ENCODE results near the gene ICAM3. TPM values are rescaled to one million over a fixed set of nuclear protein-coding genes. Genes with fewer than 3 reads are reported as not detected.

Gene ICAM3
- total RNA-seq, 1 experiment from 2014 or later = 28.3 TPM

- Histone ChIP-seq H3T11ph (ENCODE audit: low read length) (no peak within 1 kb of the TSS), H4K91ac (ENCODE audit: insufficient read length, low read depth, low read length) (no peak within 1 kb of the TSS), H4K8ac (replicated peaks; ENCODE audit: insufficient read length, low read depth, low read length) (no peak within 1 kb of the TSS), H2BK120ac (ENCODE audit: low read depth, low read length, poor library complexity, severe bottlenecking) (peak within 1 kb of the TSS; percentile 63), H3K27me3 (ENCODE audit: insufficient read depth, low read length) (no peaks in the 10 kb centered on the region), H4K5ac (ENCODE audit: insufficient read length, low read depth, low read length) (peak within 1 kb of the TSS; percentile 5), H2AFZ (ENCODE audit: low read length) (no peak within 1 kb of the TSS), H3K27ac (ENCODE audit: insufficient read length, low read depth, low read length) (peak within 1 kb of the TSS; percentile 43), H3K4ac (ENCODE audit: low read depth, low read length) (no peak within 1 kb of the TSS), H3K14ac (ENCODE audit: insufficient read depth, low read length) (peak within 1 kb of the TSS; percentile 84; the same call in 1 of the 2 replicates), H2BK5ac (ENCODE audit: insufficient read length, low read length) (no peak within 1 kb of the TSS), H2AK5ac (ENCODE audit: insufficient read length, low read length) (no peak within 1 kb of the TSS), H3K79me1 (ENCODE audit: insufficient read depth, low read depth, low read length, poor library complexity, severe bottlenecking) (no peaks in the 10 kb centered on the region), H3K4me2 (ENCODE audit: insufficient read depth, insufficient read length, low read length) (peak within 1 kb of the TSS; percentile 87), H2BK12ac (ENCODE audit: insufficient read length, low read depth, low read length) (no peak within 1 kb of the TSS), H2BK20ac (ENCODE audit: low read depth, low read length, poor library complexity, severe bottlenecking) (no peak within 1 kb of the TSS), H3K9ac (ENCODE audit: extremely low read depth, insufficient read length, low read length) (peak within 1 kb of the TSS; percentile 74), H3K56ac (ENCODE audit: insufficient read length, low read depth, low read length) (no peak within 1 kb of the TSS), H3K4me1 (ENCODE audit: insufficient read depth, low read length) (no peaks in the 10 kb centered on the region), H3K18ac (ENCODE audit: insufficient read length, low read depth, low read length) (peak within 1 kb of the TSS; percentile 96), H3K9me3 (ENCODE audit: control insufficient read depth, low read depth, low read length) (no peaks in the 10 kb centered on the region), H3K23me2 (ENCODE audit: insufficient read length, low read depth, low read length, poor library complexity, severe bottlenecking) (peaks cover 4% of the 10 kb centered on the region), H3K79me2 (ENCODE audit: insufficient read depth, low read length) (no peaks in the 10 kb centered on the region), H4K20me1 (ENCODE audit: control insufficient read depth, insufficient read depth, insufficient read length) (no peaks in the 10 kb centered on the region), H2BK15ac (ENCODE audit: low read depth, low read length) (no peak within 1 kb of the TSS), H3K23ac (ENCODE audit: insufficient read length, low read depth, low read length) (no peak within 1 kb of the TSS)
- TF ChIP-seq, protein P1, sequence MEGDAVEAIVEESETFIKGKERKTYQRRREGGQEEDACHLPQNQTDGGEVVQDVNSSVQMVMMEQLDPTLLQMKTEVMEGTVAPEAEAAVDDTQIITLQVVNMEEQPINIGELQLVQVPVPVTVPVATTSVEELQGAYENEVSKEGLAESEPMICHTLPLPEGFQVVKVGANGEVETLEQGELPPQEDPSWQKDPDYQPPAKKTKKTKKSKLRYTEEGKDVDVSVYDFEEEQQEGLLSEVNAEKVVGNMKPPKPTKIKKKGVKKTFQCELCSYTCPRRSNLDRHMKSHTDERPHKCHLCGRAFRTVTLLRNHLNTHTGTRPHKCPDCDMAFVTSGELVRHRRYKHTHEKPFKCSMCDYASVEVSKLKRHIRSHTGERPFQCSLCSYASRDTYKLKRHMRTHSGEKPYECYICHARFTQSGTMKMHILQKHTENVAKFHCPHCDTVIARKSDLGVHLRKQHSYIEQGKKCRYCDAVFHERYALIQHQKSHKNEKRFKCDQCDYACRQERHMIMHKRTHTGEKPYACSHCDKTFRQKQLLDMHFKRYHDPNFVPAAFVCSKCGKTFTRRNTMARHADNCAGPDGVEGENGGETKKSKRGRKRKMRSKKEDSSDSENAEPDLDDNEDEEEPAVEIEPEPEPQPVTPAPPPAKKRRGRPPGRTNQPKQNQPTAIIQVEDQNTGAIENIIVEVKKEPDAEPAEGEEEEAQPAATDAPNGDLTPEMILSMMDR (conservative IDR thresholded peaks at IDR 0.05) = no peak
- peak; percentile 99 for DNase-seq
- H3K4me1 Mint-ChIP-seq = peaks cover 11 to 12% of the 10 kb centered on the region in 2 experiments
- no peaks in the 10 kb centered on the region for H3K27me3 Mint-ChIP-seq (ENCODE audit: low read depth)
- H3K9me3 Mint-ChIP-seq = no peaks in the 10 kb centered on the region; a peak in 1 of 5 replicates
- peak within 1 kb of the TSS; percentile 48 to 99 (median 99) for H3K27ac Mint-ChIP-seq
- peak within 1 kb of the TSS; percentile 79 to 90 for H3K4me3 Mint-ChIP-seq
- no CpG with 5 or more reads among the region's 58 CpGs for WGBS (ENCODE audit: extremely low coverage, insufficient read length, low lambda C conversion rate)
- peaks cover 7 to 14% (median 13%) of the 10 kb centered on the region in 3 experiments; a peak in 6 of 7 replicates for H3K36me3 Mint-ChIP-seq (ENCODE audit: insufficient read depth in 1 of 3, low read depth in 3 of 3)
These were observed 41.1 kb upstream of the ICAM3 start, which contains the start of gene TYK2 for GRCh38 chr19:10380313-10381102. TYK2 (minus strand) TSS chr19:10380572; CDS start chr19:10378406, 2,166 bp downstream.

Measured in H9 (cell line).